ENCODE data around the gene TIAM2.

TIAM2 gene

DNA sequence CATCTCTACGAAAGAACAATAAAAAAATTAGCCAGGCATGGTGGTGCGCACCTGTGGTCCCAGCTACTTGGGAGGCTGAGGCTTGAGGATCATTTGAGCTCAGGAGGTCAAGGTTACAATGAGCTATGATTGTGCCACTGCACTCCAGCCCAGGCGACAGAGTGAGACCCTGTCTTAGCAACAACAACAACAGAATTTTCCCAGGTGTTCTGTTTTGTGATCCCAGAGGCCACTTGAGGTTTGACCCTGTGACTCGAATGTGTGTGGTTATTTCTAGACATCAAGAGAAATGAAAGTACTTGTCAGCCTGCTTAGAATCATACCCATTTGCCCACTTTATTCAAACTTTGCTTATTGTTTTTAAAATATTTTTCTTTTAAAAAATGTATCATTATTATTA is 151.1 kb downstream of the TIAM2 start:
- TF ChIP-seq, protein P1, sequence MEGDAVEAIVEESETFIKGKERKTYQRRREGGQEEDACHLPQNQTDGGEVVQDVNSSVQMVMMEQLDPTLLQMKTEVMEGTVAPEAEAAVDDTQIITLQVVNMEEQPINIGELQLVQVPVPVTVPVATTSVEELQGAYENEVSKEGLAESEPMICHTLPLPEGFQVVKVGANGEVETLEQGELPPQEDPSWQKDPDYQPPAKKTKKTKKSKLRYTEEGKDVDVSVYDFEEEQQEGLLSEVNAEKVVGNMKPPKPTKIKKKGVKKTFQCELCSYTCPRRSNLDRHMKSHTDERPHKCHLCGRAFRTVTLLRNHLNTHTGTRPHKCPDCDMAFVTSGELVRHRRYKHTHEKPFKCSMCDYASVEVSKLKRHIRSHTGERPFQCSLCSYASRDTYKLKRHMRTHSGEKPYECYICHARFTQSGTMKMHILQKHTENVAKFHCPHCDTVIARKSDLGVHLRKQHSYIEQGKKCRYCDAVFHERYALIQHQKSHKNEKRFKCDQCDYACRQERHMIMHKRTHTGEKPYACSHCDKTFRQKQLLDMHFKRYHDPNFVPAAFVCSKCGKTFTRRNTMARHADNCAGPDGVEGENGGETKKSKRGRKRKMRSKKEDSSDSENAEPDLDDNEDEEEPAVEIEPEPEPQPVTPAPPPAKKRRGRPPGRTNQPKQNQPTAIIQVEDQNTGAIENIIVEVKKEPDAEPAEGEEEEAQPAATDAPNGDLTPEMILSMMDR (IDR thresholded peaks at IDR 0.05; ENCODE audit: extremely low read depth, insufficient read depth, missing control alignments) = no peak
- in situ Hi-C loops (cut with MboI; ENCODE audit: low pct_unique_long_range_greater_than_20kb, low sequenced_read_pairs, unreplicated experiment) = no loop called here
- no peak for DNase-seq (ENCODE audit: low spot score)

DNA sequence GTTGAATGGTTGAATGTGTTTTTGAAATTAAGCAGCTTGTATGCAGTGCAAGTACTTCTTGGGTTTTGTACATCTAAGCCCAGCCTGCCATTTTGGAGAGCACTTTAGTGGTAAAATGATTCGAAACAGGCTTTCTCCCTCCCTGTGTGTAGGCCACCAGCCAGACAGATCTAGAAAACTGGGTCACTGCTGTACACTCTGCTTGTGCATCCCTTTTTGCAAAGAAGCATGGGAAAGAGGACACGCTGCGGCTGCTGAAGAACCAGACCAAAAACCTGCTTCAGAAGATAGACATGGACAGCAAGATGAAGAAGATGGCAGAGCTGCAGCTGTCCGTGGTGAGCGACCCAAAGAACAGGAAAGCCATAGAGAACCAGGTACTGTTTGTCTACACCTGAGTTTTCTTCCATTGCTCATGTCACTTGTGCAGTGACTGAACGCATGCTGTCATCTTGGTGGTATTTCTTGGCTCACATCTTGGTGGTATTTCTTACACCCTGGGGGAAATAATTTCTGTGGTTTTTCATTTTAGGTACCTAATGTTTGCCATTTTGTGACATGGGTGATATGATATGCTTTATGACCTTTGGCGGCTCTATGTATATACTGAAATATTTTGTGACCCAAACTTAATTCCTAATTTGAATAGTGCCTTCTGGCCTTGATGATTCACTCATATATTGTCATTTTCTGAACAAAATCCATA is 153.0 kb downstream of the TIAM2 start:
- in situ Hi-C loops (cut with MboI; ENCODE audit: low pct_unique_long_range_greater_than_20kb, low sequenced_read_pairs, unreplicated experiment) = no loop called here
- TF ChIP-seq, protein P1 (IDR thresholded peaks at IDR 0.05; ENCODE audit: extremely low read depth, insufficient read depth, missing control alignments) = no peak
- no peak for DNase-seq (ENCODE audit: low spot score)

DNA sequence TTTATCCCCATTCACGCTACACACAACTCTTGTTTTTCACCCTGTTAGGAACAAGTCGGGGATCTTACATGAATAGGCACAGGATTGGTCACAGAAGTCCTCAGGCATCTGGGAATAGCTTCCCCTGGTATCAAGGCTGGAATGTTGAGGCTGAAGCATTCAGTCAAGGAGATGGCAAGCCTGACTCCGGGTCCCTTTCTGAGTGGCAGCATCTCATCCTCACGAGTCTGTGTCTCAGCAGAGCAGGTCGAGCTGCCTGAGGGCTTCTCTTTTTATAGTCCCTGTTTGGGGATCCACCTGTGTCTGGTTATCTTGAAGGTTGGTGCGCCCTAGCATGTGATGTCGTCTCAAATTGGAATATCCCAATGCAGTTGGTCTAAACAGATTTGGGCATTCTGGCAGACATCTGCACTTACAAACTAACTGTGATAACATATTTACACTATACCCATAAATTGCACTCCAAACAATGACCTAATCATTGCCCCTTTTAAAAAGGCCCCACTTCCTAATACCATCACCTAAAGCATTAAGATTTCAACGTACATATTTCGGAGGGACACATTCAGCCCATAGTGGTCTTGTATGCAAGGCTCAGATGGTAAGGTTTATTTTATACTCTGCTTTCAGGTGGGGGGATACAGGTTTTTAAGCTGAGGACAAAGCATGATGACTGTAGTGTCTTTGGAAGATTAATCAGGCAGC is 156.0 kb downstream of the TIAM2 start:
- TF ChIP-seq, protein P1 (IDR thresholded peaks at IDR 0.05; ENCODE audit: extremely low read depth, insufficient read depth, missing control alignments) = no peak
- in situ Hi-C loops (cut with MboI; ENCODE audit: low pct_unique_long_range_greater_than_20kb, low sequenced_read_pairs, unreplicated experiment) = no loop called here
- DNase-seq (ENCODE audit: low spot score) = no peak

DNA sequence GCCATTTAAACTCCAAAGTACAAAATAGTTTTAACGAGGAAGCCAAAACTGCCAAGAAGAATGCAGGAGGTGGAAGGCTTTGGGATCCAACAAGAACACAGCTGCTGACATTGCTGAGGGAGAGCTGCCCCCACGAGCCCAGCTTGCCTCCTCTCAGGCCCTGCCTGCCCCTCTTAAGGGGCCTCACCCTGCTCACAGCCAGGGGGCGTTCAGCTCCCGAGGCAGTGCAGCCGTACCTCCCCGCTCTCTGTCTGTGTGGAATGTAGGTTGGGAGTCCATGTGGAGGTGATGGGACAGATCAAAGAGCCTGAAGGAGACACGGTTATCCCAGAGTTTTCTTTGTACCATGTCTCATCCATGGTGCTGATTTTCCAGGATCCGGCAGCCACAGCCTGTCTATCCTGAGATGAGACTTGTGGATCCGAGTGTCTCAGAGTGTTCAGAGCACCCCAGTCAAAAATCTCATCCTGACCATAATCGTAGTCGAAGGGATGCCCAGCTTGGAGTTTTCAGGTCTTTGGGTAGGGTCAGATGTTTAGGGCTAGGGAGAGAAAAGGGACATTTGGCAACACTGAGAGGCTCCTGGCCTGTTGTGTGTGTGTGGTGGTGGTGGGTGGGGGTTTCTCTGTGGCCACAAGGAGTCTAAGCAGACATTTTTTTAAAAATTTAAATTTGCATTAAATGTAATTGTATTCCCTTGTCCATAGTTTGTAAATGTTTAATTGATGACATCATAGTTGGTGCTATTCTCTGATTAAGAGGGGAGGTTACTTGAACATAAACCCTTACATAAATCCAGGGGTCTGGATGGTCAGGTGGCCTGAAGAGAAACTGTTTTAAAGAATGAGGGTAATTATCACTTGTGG is 157.3 kb downstream of the TIAM2 start:
- in situ Hi-C loops (cut with MboI; ENCODE audit: low pct_unique_long_range_greater_than_20kb, low sequenced_read_pairs, unreplicated experiment) = no loop called here
- TF ChIP-seq, protein P1 (IDR thresholded peaks at IDR 0.05; ENCODE audit: extremely low read depth, insufficient read depth, missing control alignments) = peak; percentile 17
- DNase-seq (ENCODE audit: low spot score) = no peak

DNA sequence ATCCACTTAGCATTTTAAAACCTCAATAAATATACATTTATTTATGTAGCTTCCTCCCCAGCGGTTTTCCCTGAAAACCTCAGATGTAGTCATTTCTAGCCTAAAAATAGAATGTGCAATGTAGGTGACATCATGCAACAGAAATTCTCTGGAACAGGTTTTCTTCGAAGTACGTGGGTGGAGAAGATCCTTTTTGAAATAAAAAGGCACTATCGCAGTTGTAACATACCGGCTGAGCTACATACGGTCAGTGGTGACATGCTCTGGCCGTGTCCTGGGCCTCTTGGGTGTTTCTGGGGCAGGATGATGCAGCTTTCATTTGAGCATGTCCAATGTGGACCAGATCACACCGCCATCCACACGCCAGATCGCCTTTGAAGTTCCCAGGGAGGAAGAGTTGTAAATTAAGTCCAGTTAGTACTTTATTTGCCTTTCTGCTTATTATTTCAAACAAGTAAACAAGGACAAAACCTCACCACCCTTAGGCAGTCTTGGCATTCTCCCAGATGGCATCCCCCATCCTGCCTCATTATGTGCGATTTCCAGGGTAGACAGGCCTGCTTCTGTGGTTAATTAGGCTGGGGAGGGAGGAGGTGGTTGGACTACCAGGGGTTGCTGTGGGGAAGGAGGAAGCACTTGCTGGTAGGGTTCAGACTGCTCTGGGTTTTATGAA is 159.2 kb downstream of the TIAM2 start:
- in situ Hi-C loops (cut with MboI; ENCODE audit: low pct_unique_long_range_greater_than_20kb, low sequenced_read_pairs, unreplicated experiment) = no loop called here
- no peak for DNase-seq (ENCODE audit: low spot score)

More for the DNA sequence above, 159.2 kb downstream of the TIAM2 start:
- TF ChIP-seq, protein P1 (IDR thresholded peaks at IDR 0.05; ENCODE audit: extremely low read depth, insufficient read depth, missing control alignments) = no peak
